NCI-H1417 treated with DMSO at 0.1 percent for 48 hours (cell line): Measurements from ENCODE around the gene RPL39L.
"Not testable (repeated sequence)": the region's sequence is repeated elsewhere in the genome, so short reads cannot be mapped to it uniquely, and the experiment has no call there.

ENCODE experiments used
- DNase-seq: peaks from one replicate; lab custom pipeline; 2025; lab: John Stamatoyannopoulos, UW

The RPL39L gene

GRCh38 chr3:187139895-187140253 lies 578 bp upstream of the RPL39L start:
- no peak for DNase-seq

- no peak for DNase-seq
These were observed 2.4 kb downstream of the RPL39L start for GRCh38 chr3:187136936-187137335.

DNA sequence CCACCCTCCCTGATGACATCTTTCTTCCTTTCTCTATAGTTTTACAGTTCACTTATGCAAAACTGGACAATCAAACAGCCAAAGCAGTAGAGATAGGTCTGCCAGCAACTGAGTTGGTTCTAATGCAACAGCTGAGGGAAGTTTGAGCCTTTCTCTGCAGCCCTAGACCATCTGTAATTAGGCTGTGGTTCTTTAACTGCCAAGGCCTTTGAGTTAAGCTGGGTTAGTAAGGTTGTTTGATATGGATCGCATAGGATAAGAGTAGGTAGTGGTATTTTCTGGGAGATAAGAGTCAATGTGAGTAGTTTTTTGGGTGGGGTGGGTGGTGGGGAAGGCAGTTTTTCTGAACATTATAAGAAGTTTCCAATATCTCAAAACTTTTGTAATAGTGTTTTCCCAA lies 3.0 kb downstream of the RPL39L start:
- no peak for DNase-seq

DNA sequence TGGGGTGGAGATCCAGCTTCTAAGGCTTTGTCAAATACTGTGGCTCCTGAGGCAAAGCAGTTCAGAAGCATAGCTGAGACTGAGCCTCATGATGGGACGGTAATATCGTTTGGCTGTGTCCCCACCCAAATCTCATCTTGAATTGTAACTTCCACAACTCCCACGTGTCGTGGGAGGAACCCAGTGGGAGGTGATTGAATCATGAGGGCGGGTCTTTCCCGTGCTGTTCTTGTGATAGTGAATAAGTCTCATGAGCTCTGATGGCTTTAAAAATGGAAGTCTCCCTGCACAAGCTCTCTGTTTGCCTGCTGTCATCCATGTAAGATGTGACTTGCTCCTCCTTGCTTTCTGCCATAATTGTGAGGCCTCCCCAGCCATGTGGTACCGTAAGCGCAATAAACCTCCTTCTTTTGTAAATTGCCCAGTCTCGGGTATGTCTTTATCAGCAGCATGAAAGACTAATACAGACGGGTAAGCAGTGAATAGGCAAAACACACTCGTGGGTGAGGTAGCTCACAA lies 4.1 kb downstream of the RPL39L start:
- not testable (repeated sequence) for DNase-seq

DNA sequence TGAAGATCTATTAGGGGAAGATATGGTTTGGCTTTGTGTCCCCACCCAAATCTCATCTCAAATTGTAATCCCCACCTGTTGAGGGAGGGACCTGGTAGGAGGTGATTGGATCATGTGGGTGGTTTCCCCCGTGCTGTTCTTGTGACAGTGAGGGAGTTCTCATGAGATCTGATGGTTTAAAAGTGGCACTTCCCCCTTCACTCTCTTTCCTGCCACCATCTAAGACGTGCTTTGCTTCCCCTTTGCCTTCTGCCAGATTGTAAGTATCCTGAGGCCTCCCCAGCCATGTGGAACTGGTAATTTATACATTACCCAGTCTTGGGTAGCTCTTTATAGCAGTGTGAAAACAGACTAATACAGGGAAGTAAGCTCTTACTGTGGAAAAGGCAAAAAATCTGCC lies 6.1 kb downstream of the RPL39L start:
- not testable (repeated sequence) for DNase-seq

DNA sequence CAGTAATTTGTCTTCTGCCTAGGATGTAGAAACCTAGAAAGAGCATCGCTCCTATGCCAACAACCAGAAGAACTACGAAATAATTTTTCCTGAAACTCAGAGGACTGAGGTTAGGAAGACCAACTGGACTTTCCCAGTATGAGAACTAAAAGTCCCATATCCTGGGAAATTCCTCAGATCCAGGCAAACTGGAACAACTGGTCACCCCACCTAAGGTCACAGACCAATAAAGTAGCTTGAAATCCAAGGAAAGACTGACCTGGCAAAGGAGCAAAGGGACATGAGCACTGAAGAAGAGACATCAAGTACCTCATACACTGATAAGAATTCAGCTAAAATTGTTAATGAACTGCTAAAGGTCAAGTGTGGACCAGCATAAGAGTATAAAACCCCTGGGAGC lies 6.6 kb downstream of the RPL39L start:
- no peak for DNase-seq

DNA sequence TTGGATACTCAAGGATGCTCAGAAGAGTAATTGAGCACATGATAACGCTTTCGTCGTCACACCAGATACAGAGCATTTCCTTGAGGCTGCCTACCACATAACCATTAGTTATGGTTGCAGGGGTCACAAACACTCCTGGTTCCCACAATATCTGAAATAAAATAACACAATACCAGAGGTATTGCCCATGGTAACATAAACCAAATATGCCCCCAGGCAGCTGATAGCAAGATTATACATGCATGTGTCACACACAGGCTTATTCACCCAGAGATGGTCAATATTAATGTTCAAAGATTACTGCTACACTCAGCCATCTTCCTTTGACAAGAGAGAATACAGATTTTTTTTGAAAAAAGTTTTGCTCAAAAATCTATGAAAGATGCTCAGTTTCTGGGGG lies 7.3 kb downstream of the RPL39L start:
- no peak for DNase-seq

DNA sequence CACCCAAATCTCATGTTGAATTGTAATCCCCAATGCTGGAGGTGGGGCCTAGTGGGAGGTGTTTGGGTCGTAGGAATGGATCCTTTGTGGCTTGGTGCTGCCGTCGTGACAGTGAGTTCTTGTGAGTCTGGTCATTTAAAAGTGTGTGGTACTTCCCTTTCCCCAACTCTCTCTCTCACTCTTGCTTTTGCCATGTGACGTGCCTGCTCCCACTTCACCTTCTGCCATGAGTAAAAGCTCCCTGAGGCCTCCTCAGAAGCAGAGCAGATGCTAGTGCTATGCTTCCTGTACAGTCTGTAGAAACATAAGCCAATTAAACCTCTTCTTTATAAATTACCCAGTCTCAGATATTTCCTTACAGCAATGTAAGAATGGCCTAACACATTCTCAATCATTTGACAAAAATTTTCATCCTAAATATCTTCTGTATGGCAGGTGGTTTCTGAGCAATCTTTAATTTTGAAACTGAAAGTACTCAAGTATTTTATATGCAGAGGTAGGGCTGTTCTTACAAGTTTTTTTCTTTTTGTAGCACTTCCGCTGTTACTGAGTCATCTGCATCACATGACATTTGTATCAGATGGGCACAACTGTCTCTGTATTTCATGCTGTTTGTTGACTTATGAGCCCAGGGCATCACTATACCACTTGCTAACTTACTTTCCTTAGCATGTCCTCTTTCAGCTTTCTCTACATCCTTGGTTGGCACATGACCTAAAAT lies 8.8 kb downstream of the RPL39L start:
- no peak for DNase-seq

GRCh38 chr3:187125319-187126031 lies 13.8 kb downstream of the RPL39L start:
- DNase-seq, result no peak

DNA sequence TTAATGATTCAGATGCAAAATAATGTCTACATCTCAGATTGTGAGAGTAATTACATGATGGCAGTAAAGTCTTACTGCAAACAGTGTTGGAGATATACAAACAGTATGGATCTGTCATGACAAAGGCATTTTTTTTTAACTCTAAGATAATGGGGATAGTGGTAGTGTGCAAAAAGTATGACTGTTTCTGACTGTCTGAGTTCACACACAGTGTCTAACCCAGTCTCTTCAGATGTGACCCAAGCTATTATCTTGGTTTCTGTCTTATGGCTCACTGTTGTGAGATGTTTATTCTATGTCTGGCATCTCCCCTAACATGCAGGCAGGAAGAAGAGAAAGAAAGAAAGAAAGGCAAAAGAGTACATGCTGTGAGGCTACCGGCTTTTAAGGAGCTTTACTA lies 17.0 kb downstream of the RPL39L start:
- DNase-seq, result no peak

- DNase-seq, result no peak
These were observed 19.0 kb downstream of the RPL39L start for GRCh38 chr3:187120326-187120725.

GRCh38 chr3:187114511-187114910 lies 24.8 kb downstream of the RPL39L start:
- no peak for DNase-seq

- DNase-seq, result no peak
These were observed 26.1 kb downstream of the RPL39L start for GRCh38 chr3:187112934-187113793.

DNA sequence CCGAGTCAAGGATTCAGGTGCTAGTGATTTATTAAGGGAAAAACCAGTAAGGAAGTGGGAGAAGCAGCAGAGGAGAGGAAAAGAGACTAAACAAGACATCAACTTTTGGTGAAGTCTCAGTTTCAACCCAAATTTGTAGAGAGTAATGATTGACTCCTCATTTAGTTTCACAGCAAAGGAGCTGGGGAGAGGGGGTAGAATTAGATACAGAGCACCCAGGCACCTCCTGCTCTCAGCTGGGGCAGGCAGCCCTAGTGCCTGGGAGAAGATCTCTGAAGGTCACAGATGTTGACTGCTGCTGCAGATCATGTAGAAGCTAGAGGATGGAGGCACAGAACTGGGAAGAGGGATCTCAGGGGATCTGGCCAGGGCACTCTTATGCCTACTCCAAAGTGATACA lies 29.1 kb downstream of the RPL39L start:
- DNase-seq, result no peak

- DNase-seq, result no peak
These were observed 31.3 kb downstream of the RPL39L start for GRCh38 chr3:187107989-187108388.

DNA sequence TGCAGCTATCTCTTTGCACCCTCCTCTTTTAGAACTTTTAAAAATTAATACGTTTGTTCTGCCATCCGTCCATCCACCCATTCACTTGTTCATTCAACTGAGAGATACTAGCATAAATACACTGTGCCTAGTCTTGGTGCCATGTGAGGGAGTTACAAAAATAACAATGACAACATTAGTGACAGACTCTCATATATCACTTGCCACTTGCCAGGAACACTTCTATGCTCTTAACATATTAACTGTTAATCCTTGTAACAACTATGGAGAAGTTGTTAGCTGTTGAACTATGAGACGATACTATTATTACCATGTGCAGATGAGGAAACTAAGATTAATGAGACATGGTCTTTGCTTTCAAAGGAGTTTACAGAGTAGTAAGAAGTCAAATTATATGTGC lies 33.6 kb downstream of the RPL39L start:
- no peak for DNase-seq

DNA sequence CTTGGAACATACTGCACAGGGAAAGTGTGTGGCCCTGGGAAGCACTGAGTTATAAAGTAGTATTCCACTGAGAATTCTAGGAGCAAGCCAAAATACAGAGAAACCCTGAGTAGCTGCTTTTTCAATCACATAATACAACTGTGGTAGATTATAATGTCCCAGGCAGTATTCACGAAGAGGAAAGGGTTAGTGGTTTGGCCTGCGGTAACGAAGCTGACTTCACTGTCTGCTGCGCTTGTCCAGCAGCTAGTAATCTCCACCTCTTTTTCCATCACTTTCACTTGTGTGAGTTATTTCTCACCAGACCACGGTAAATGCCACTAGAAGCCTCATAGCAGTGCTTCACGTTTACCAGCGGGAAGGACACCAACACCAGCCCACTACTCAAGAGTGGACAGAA lies 34.4 kb downstream of the RPL39L start:
- no peak for DNase-seq

- no peak for DNase-seq
These were observed 35.0 kb downstream of the RPL39L start for GRCh38 chr3:187104342-187104741.

DNA sequence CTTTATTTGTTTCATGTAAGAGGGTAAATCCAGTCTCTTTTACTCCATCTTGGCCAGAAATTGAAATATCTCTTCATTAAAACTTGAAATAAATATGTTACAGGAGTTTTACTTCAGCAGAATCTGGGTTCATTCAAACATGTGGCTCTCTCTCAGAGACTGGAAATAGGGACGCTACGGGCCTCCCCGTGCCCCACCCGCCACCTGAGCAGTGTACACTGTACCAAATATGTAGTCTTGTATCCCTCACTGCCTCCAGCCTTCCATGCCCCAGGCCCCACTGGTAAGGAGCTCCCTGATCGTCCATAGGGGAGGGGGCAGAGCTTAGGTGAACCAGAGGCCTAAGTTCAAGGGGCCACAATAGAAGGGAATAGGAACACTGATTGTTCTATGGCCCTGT lies 36.0 kb downstream of the RPL39L start:
- no peak for DNase-seq

DNA sequence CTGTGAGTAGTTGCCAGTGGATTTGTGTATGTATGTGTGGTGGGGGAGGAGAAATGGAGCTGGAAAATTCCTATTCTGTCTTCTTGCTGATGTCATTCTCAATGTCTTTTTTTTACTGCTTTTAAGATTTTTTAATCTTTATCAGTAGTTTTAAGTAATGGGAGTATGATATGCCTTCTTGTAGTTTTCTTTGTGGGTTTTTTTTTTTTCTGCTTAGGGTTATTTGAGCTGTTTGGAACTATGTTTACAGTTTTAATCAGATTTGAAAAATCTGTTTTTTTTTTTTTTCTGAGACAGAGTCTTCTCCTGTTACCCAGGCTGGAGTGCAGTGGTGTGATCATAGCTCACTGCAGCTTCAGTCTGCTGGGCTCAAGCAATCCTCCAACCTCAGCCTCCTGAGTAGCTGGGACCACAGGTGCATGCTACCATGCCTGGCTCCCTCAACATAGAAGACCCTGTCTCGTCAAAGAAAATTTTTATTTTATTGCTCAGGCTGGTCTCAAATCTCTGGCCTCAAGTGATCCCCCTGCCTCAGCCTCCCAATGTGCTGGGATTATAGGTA lies 37.1 kb downstream of the RPL39L start:
- DNase-seq, result no peak

GRCh38 chr3:187101184-187102072 lies 37.9 kb downstream of the RPL39L start:
- no peak for DNase-seq
